ENCODE measurements around the gene ADARB1.

Gene ADARB1

GRCh38 chr21:45098867-45099266 is 24.5 kb downstream of the ADARB1 start:
- no peak for DNase-seq

- no peak for DNase-seq
Observed at GRCh38 chr21:45099571-45099970, 25.2 kb downstream of the ADARB1 start.

DNA sequence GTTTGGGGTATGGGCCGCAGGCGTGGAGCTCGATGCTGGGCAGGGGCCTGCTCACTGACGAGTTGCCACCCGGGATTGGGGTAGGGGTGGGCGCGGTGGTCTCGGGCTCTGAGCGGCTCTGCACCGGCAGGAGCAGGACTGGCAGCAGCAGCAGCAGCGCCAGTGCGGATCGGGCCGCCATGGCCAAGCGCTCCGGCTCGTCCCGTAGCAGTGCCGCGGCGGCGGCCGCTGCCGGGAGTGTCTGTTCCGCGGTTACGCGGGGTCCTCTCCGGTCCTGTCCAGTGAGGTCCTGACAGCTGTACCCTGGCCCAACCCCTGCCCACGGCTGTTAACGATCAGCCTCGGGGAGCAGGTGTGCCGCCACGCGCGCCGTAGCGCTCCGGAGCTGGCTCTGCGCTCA is 26.5 kb downstream of the ADARB1 start:
- no peak for DNase-seq

GRCh38 chr21:45102391-45102932 is 28.1 kb downstream of the ADARB1 start:
- DNase-seq = no peak

DNA sequence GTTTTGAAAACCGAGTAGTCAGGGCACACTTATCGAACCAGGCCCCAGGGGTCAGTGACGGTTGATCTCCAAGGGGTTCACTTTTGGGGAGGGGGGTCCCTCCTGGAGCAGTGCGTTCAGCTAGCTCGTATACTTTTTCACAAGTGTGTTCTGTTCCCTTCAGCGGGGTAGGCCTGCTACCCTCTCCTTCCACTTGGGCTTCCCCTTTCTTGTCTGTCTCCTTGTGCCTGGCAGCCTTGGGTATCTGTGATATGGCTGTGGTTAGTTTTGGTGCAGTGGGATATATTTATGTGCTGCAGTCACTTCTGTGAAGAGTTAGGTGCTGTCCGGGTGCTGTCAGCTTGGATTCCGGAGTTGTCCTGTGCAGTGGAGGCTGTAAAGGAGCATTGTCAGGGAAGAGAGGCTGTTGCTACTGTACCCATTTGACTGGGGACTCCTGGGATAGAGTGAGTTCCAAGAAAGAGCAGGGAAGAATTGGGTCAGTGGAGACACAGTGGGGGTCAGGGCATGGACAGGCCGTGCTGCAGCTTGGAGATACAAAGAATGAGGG is 29.7 kb downstream of the ADARB1 start:
- no peak for DNase-seq

- DNase-seq = no peak
Observed at GRCh38 chr21:45104560-45104959, 30.2 kb downstream of the ADARB1 start.

DNA sequence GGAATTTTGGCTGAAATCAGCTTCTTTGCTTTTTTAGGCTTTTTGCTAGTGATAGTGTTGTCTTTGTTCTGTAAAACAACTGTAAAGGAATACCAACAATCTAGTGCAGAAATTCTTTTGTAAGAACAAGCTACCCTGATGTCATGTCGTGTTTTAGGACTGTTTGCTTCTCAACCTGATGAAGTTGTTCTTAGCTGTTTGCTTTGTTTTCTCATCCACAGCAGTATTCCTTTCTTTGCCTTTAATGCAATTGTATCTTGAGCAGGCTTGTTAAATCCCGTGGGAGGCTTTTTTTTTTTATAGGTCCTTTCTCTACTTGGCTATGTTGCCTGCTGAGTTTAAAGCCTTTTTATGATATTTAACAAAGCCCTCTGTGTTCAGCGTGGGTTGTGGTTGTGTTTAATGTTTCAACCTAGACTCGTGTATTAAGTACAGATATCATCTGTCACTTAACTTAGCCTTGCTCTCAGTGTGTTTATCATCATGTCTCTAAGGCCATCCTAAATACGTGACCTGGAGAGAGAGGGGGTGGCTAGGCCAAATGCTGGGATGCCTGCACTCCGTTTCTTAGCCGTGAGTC is 31.6 kb downstream of the ADARB1 start:
- no peak for DNase-seq

- DNase-seq = no peak
Observed at GRCh38 chr21:45108034-45108790, 33.8 kb downstream of the ADARB1 start.

DNA sequence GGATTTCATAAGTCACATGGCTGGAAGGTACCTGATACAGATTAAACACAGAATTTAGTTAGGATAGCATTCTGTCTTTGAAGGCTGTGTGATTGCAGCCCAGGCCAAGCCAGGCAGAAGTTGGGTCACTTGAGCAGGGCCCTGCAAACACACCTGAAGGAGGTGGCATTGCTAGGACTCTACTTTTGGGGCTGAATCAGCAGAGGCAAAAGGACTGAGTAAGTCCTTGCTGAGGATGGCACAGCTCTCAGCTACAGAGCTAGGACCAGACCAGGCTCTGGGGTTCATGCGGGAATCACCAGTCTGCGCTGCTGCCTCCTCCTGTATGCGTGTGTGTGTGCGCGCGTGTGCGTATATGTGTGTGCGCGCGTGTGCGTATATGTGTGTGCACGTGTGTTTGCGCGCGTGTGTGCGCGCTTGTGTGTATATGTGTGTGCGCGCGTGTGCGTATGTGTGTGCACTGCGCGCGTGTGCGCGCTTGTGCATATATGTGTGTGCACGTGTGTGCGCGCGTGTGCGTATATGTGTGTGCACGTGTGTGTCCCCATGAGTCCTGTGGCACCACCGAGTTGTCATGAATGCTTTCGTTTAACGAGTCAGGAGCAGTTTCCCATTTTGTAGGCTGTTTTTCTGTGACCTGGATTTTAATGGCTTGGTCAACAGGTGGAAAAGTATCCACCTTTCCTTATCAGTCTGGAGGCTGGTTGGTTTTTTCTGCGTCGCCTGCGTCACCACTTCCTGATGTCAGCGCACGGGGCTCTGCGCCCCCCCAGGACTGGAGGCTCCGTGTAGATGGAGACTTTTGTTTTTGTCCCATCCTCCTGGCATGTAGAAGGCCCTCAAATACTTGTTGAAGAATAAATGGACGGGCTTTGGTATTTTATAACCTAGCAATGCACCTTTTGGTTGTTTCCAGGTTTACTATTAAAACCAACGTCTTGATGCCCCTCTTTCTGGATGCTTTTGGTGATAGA is 34.7 kb downstream of the ADARB1 start:
- no peak for DNase-seq

- DNase-seq = no peak
Observed at GRCh38 chr21:45109831-45110492, 35.6 kb downstream of the ADARB1 start.

DNA sequence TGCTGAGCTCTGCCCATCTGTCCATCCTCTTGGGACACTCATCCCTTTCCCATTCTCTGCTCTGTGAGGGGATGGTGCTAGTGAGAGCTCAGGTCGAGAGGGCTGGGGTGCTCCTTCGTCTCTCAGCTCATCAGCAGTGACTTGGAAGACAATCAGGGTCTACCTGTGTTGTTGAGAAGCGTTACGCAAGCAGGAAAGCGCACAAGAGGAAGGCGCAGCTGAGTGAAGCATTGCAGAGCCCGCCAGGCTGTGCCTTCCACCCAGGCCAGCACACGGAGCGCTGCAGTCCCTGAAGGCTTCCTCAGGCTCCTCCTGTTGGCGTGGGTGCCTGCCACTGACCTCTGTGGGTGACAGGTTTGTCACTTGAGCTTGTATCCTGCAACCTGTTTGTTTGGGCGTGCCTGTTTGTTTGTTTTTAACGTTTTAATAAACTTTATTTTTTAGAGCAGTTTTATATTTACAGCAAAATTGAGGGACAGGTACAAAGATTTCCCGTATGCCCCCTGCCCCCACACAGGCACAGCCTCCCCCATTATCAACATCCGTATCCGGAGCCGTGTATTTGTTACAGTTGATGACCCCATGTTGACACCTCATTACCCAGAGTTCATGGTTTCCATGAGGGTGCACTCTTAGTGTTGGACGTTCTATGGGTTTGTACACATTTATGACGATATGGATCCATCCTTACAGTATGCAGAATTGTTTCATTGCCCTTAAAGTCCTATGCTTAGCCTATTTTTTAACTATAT is 36.7 kb downstream of the ADARB1 start:
- DNase-seq = no peak

GRCh38 chr21:45111703-45112102 is 37.3 kb downstream of the ADARB1 start:
- DNase-seq = no peak

GRCh38 chr21:45112371-45112770 is 38.0 kb downstream of the ADARB1 start:
- no peak for DNase-seq

DNA sequence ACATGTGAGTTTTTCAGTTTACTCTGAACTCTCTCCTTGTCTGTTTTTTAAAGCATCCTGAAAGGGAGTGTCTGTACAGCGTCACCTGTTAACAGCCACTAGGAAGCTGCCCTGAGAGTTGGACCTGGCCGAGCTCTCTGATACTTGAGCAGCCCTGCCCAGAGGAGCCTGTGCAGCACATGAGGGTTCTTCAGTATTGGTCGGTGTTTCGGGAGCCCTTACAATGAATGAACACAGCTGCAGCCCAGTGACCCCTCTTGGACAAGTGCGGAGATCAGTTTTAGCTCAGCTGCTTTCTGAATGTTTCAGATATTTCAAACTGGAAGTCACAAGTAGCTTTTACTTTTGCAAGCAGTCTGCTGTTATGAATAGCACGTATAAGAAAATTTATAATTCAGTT is 39.2 kb downstream of the ADARB1 start:
- DNase-seq = no peak

DNA sequence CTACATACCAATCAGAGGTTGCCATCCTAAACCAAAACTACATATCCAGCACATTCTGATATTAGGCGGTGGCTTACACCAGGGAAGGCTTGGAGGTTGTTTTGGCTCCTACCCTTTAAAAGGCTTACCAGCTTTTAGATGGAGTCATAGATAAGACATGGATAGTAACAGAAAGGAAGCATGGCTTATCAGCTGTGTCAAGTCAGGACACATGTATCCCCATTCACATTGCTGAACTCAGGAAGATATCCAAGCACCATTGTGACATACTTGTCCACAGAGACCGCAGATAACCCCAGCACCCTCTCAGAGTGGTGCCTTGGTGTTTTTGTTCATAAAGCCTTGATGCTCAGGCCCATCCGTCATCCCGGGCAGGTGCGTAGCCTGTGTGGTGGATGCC is 39.7 kb downstream of the ADARB1 start:
- no peak for DNase-seq

DNA sequence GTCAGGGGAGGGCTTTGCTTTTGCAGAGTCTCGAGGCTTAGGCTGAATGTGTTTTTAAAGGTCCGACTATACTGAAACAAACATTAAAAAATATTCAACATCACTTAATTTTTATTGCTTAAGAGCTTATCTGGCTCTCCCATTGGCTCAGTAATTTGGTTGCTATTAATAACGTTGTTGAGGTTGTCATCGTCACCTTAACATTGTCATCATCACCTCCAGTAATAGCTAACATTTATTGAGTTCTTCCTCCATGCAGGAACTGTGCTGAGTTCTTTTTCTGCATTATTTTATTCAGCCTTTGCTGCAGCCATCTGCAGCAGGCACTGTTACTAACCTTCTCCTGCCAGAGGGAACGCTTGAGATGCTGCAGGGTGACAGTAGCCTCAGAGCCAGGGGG is 40.1 kb downstream of the ADARB1 start:
- no peak for DNase-seq

GRCh38 chr21:45115141-45115540 is 40.8 kb downstream of the ADARB1 start:
- no peak for DNase-seq

GRCh38 chr21:45116066-45116465 is 41.7 kb downstream of the ADARB1 start:
- DNase-seq = no peak

- DNase-seq = no peak
Observed at GRCh38 chr21:45117314-45117713, 42.9 kb downstream of the ADARB1 start.

- no peak for DNase-seq
Observed at GRCh38 chr21:45118099-45118498, 43.7 kb downstream of the ADARB1 start.

- DNase-seq = no peak
Observed at GRCh38 chr21:45119812-45120211, 45.4 kb downstream of the ADARB1 start.

GRCh38 chr21:45120975-45121374 is 46.6 kb downstream of the ADARB1 start:
- no peak for DNase-seq
